Right lobe of liver (tissue), 6 donors: ENCODE results near the gene ADNP2. TPM values are rescaled to one million over a fixed set of nuclear protein-coding genes. Genes with fewer than 3 reads are reported as not detected.

Source experiments
- ATAC-seq, 4 donors: fragments of 200-7000 bp; cut with Tn5 transposase; one replicate each; pipeline ENCODE4 v1.9.1; 2020; ENCODE audit warnings: mild to moderate bottlenecking in 4 of 4, moderate library complexity in 4 of 4
- DNase-seq, 3 donors: peaks; one replicate each; pipeline ENCODE4 v3.0.0-alpha.2; 2020
- H3K27ac ChIP-seq, 3 donors: fragments of 200-600 bp; one replicate each; pipeline ENCODE4 v1.8.0; 2022
- H3K27me3 ChIP-seq, 2 donors: fragments of 200-600 bp; one replicate each; pipeline ENCODE4 v1.8.0; 2022
- H3K36me3 ChIP-seq, 4 donors: fragments of 200-600 bp; sonication (generic) in 1 of 4; one replicate each; pipeline versions ENCODE4 v1.5.1 to v1.8.0; 2017 to 2022; ENCODE audit warnings: control low read depth in 1 of 4
- H3K4me1 ChIP-seq, 4 donors: fragments of 200-600 bp; sonication (generic) in 1 of 4; one replicate each; pipeline versions ENCODE4 v1.5.1 to v1.8.0; 2017 to 2022; ENCODE audit warnings: control low read depth in 1 of 4
- H3K4me3 ChIP-seq, 3 donors: fragments of 200-600 bp; one replicate each; pipeline ENCODE4 v1.8.0; 2022
- H3K9me3 ChIP-seq, 4 donors: fragments of 200-600 bp; sonication (generic) in 1 of 4; one replicate each; pipeline versions ENCODE4 v1.5.1 to v1.8.0; 2017 to 2022; ENCODE audit warnings: control low read depth in 1 of 4
- CTCF ChIP-seq, 4 donors: fragments of 200-600 bp in 3 of 4; fragments of 450-650 bp in 1 of 4; IDR thresholded peaks; one replicate each; pipeline versions ENCODE4 v1.5.1 to v1.8.0; 2016 to 2022; ENCODE audit warnings: antibody characterized with exemption in 4 of 4, mild to moderate bottlenecking in 2 of 4
- POLR2A ChIP-seq: fragments of 450-650 bp; IDR thresholded peaks from one replicate; pipeline ENCODE4 v1.6.1; 2017; ENCODE audit warnings: antibody characterized with exemption, mild to moderate bottlenecking
- WGBS: methylation state at CpG from one replicate; pipeline ENCODE4 v1.1.6; 2018; ENCODE audit warnings: low coverage, low lambda C conversion rate; ENCODE audit not compliant: insufficient coverage; ENCODE audit errors: missing lambda C conversion rate; 5-methylcytosine and 5-hydroxymethylcytosine counted together
- intact Hi-C, 2 donors: fragments of 100-400 bp; cut with DNase I; formaldehyde crosslinking; loops; one replicate each; pipeline versions ENCODE4 v1.11.2 to v1.14.1; 2022
- total RNA-seq, 6 experiments: library from RNA; depleted of rRNA in 2 of 6; stranded (reverse); fragments of >200 nt in 2 of 6; fragmentation: NEBNext Ultra II Directional in 3 of 6; extraction: Animal tissue kit (Norgen Biotek cat#: 25700) in 3 of 6; gene quantifications; one replicate each; pipeline versions ENCODE4 v1.1.0 to v1.2.4, GENCODE V29; 2016 to 2023
- donor health status: DM: no; HTN: yes; CAD: no.
- donor health status: DM: no; HTN: no; CAD: no.
- donor health status: DM: no; HTN: no; CAD: no.
- donor health status: DM: no; HTN: yes; CAD: no.
- donor health status: DM: no; HTN: yes; CAD: no.

ADNP2 gene
- total RNA-seq, 6 experiments from 2014 or later = 4.4 to 9.9 (median 7.7) TPM

GRCh38 chr18:80107426-80107825, 1.6 kb upstream of the ADNP2 start:
- H3K36me3 ChIP-seq = no peaks in the 10 kb centered on the region
- no peak overlapping the region for H3K4me3 ChIP-seq
- ATAC-seq = no peak
- intact Hi-C loops = no loop called here
- DNase-seq = no peak
- whole genome bisulfite sequencing = 75% methylated on average over 10 of the region's 10 CpGs
- H3K27ac ChIP-seq = no peak overlapping the region
- H3K4me1 ChIP-seq = peaks cover 0 to 4% (median 1%) of the 10 kb centered on the region in 4 donors
- no peak for TF ChIP-seq CTCF (IDR thresholded peaks at IDR 0.05)
- no peak for TF ChIP-seq POLR2A
- H3K27me3 ChIP-seq = no peaks in the 10 kb centered on the region
- no peaks in the 10 kb centered on the region for H3K9me3 ChIP-seq

- 97% methylated on average over 20 of the region's 23 CpGs for WGBS
- no peak overlapping the region for H3K4me3 ChIP-seq
- ATAC-seq (no peak), DNase-seq (no peak)
- intact Hi-C loops = no loop called here
- H3K36me3 ChIP-seq = no peaks in the 10 kb centered on the region
- H3K27ac ChIP-seq = peak overlapping the region in 1 of 3 donors; percentile 83
- peaks cover 0 to 10% (median 5%) of the 10 kb centered on the region in 4 donors for H3K4me1 ChIP-seq
- H3K27me3 ChIP-seq = no peaks in the 10 kb centered on the region
- no peaks in the 10 kb centered on the region for H3K9me3 ChIP-seq
- TF ChIP-seq POLR2A (no peak), CTCF (IDR thresholded peaks at IDR 0.05) (no peak)
Measured at GRCh38 chr18:80108121-80108536, 933 bp upstream of the ADNP2 start.

GRCh38 chr18:80109676-80110078, 615 bp downstream of the ADNP2 start:
- intact Hi-C loops = no loop called here
- Histone ChIP-seq H3K4me3 (peak overlapping the region; percentile 55 to 68 (median 66)), H3K27ac (peak overlapping the region in 2 of 3 donors; percentile 77 to 83), H3K27me3 (no peaks in the 10 kb centered on the region), H3K36me3 (no peaks in the 10 kb centered on the region), H3K4me1 (peaks cover 0 to 16% (median 5%) of the 10 kb centered on the region in 4 donors), H3K9me3 (no peaks in the 10 kb centered on the region)
- 0% methylated on average over 22 of the region's 34 CpGs for WGBS
- TF ChIP-seq POLR2A (no peak), CTCF (IDR thresholded peaks at IDR 0.05) (no peak)
- DNase-seq (peak in 2 of 3 donors; percentile 43 to 53), ATAC-seq (peak; percentile 20 to 40 (median 26))

GRCh38 chr18:80112624-80113248, 3.7 kb downstream of the ADNP2 start:
- Histone ChIP-seq H3K36me3 (peaks cover 0 to 6% (median 0%) of the 10 kb centered on the region in 4 donors), H3K4me3 (no peak overlapping the region), H3K4me1 (peaks cover 0 to 16% (median 5%) of the 10 kb centered on the region in 4 donors), H3K27me3 (no peaks in the 10 kb centered on the region), H3K27ac (no peak overlapping the region), H3K9me3 (no peaks in the 10 kb centered on the region)
- TF ChIP-seq POLR2A (no peak), CTCF (IDR thresholded peaks at IDR 0.05) (no peak)
- intact Hi-C loops = no loop called here
- no peak for ATAC-seq
- no peak for DNase-seq
- 0% methylated on average over 1 of the region's 1 CpG for WGBS
